Stimulated activated naive B cell treated with anti-CD40 and anti-IgM and Interleukin-4, amounts not matched to agents 10 μg/mL and 1 μg/mL and 100 μg/mL, for 72 hours (primary cell): Measurements from ENCODE around the gene CWF19L2.

ENCODE experiments used
- ATAC-seq, 2 donors: fragments of 150-1000 bp; cut with Tn5 transposase; replicated peaks; 2 replicates each; pipeline ENCODE4 v1.10.0; 2021; ENCODE audit warnings: moderate library complexity in 1 of 2
- DNase-seq: peaks from one replicate; pipeline ENCODE4 v3.0.0; 2021
- H3K27ac Mint-ChIP-seq: one replicate; pipeline ENCODE4 v1.8.0; 2022; ENCODE audit warnings: mild to moderate bottlenecking, mixed read lengths
- H3K27me3 Mint-ChIP-seq, 2 donors: one replicate each; pipeline ENCODE4 v1.8.0; 2022; ENCODE audit warnings: mixed read lengths in 2 of 2
- H3K36me3 Mint-ChIP-seq, 2 donors: one replicate each; pipeline ENCODE4 v1.8.0; 2022; ENCODE audit warnings: mixed read lengths in 2 of 2, mild to moderate bottlenecking in 1 of 2
- H3K4me1 Mint-ChIP-seq, 2 donors: one replicate each; pipeline ENCODE4 v1.8.0; 2022; ENCODE audit warnings: mixed read lengths in 2 of 2, mild to moderate bottlenecking in 1 of 2
- H3K4me3 Mint-ChIP-seq, 2 donors: one replicate each; pipeline ENCODE4 v1.8.0; 2022; ENCODE audit warnings: mild to moderate bottlenecking in 2 of 2, mixed read lengths in 2 of 2, moderate library complexity in 1 of 2
- H3K9me3 Mint-ChIP-seq, 2 donors: one replicate each; pipeline ENCODE4 v1.8.0; 2022; ENCODE audit warnings: mixed read lengths in 2 of 2, mild to moderate bottlenecking in 1 of 2

CWF19L2 gene

DNA sequence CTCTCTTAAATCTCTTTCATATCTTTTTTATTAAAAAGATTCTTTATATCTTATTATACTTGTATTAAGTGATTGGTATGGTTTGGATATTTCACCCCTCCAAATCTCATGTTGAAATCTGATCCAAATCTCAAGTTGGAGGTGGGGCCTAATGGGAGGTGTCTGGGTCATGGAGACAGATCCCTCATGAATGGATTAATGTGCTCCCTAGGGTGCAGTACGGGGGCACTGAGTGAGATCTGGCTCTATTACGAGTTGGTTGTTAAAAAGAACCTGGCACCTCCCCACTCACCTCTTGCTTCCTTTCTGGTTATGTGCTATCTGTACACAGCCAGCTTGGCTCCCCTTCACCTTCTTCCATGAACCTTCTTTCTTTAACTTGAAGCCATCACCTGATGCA, 149.6 kb downstream of the CWF19L2 start:
- Mint-ChIP-seq H3K27me3 (no peaks in the 10 kb centered on the region), H3K9me3 (no peaks in the 10 kb centered on the region), H3K36me3 (peaks cover 39 to 46% of the 10 kb centered on the region in 2 donors), H3K4me1 (no peaks in the 10 kb centered on the region), H3K4me3 (no peak overlapping the region), H3K27ac (no peak overlapping the region)
- ATAC-seq (no peak), DNase-seq (no peak)

DNA sequence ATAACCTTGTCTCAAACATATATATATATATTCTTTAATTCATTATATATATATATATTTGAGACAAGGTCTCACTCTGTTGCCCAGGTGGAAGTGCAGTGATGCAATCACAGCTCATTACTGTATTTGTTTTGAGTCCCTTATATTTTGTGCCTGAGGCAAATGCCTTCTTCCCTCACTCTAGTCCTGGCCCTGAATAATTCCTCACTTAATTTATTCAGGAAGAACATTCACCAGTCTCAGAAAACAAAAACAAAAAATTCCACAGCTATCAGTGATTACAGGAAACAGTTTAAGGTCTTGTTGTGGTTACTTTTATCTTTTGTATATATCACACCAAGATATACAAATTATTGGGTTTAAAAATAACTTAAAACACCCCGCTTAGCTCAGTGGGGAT, 155.7 kb downstream of the CWF19L2 start:
- Mint-ChIP-seq H3K27me3 (no peaks in the 10 kb centered on the region), H3K4me1 (no peaks in the 10 kb centered on the region)

DNA sequence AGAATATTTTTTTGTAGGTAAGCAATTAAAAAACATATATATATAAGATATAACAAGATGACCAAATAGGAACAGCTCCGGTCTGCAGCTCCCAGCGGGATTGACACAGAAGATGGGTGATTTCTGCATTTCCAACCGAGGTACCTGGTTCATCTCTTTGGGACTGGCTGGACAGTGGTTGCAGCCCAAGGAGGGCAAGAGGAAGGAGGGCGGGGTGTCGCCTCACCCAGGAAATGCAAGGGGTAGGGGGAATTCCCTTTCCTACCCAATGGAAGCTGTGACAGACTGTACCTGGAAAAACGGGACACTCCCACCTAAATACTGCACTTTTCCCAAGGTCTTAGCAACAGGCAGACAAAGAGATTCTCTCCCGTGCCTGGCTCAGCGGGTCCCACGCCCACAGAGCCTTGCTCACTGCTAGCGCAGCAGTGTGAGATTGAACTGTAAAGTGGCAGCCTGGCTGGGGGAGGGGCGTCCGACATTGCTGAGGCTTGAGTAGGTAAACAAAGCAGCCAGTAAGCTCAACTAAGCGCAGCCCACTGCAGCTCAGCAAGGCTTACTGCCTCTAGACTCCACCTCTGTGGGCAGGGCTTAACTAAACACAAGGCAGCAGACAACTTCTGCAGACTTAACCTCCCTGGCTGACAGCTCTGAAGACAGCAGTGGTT, 163.8 kb downstream of the CWF19L2 start:
- Mint-ChIP-seq H3K27me3 (no peaks in the 10 kb centered on the region), H3K4me1 (no peaks in the 10 kb centered on the region)

More for the DNA sequence above, 155.7 kb downstream of the CWF19L2 start:
- no peak for ATAC-seq
- no peak overlapping the region for H3K27ac Mint-ChIP-seq
- DNase-seq = no peak
- no peak overlapping the region for H3K4me3 Mint-ChIP-seq
- H3K36me3 Mint-ChIP-seq = peaks cover 38 to 44% of the 10 kb centered on the region in 2 donors
- peaks cover 3 to 6% of the 10 kb centered on the region in 2 donors for H3K9me3 Mint-ChIP-seq

DNA sequence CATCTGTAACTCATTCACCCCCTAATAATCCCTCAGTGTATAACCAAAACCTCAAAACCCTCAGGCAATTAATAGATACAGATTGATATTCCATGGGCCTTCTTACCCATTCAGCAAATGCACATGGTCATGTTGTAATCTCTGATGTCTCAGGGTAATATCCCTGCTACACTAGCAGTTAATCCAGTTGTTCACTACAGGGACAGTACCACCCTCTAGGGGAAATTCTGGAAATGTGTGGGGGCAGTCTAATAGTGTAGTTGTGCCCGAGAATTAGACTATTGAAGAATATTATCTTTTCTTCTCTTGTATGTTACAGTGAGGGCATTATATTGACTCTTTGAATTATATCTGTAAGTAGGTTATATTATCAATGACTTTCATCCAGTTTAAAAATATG, 175.4 kb downstream of the CWF19L2 start:
- peaks cover 8 to 11% of the 10 kb centered on the region in 2 donors for H3K9me3 Mint-ChIP-seq
- no peaks in the 10 kb centered on the region for H3K4me1 Mint-ChIP-seq
- H3K27ac Mint-ChIP-seq = no peak overlapping the region
- H3K4me3 Mint-ChIP-seq = no peak overlapping the region
- ATAC-seq = no peak
- peaks cover 0 to 6% of the 10 kb centered on the region in 2 donors for H3K36me3 Mint-ChIP-seq
- H3K27me3 Mint-ChIP-seq = no peaks in the 10 kb centered on the region
- no peak for DNase-seq

More for the DNA sequence above, 163.8 kb downstream of the CWF19L2 start:
- no peak for ATAC-seq
- H3K27ac Mint-ChIP-seq = no peak overlapping the region
- H3K4me3 Mint-ChIP-seq = no peak overlapping the region
- H3K36me3 Mint-ChIP-seq = peaks cover 49 to 52% of the 10 kb centered on the region in 2 donors
- DNase-seq = no peak
- H3K9me3 Mint-ChIP-seq = peaks cover 10 to 13% of the 10 kb centered on the region in 2 donors
